HG03103 (cell line): Measurements from ENCODE around the gene ENTREP3.

Experiments used
- ATAC-seq: cut with Tn5 transposase; IDR thresholded peaks from one replicate; pipeline ENCODE4 v1.9.1; 2021; ENCODE audit warnings: low read depth; ENCODE audit not compliant: unreplicated experiment

Gene ENTREP3

DNA sequence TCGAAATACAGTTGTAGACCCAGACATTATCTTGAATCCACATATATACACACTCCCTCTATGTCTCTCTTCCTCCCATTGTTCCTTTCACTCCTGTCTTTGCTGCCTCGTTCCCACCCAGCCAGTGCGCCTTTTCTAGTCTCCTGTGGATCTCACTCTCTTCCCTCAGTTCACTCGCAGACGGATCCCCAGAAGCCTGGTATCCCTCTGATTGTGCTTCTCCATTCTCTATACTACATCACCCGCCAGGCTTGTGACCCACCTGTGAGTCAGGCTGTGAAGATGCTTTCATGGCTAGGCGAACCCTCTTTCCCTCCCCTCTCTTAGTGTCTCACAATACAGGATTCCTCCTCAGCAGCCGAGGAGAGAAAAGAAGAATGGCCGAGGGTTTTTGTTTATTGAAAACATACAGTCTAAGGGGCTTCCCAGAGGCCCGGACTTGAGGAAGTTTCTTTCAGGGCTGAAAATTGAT lies 23.4 kb upstream of the ENTREP3 start:
- ATAC-seq, result no peak

DNA sequence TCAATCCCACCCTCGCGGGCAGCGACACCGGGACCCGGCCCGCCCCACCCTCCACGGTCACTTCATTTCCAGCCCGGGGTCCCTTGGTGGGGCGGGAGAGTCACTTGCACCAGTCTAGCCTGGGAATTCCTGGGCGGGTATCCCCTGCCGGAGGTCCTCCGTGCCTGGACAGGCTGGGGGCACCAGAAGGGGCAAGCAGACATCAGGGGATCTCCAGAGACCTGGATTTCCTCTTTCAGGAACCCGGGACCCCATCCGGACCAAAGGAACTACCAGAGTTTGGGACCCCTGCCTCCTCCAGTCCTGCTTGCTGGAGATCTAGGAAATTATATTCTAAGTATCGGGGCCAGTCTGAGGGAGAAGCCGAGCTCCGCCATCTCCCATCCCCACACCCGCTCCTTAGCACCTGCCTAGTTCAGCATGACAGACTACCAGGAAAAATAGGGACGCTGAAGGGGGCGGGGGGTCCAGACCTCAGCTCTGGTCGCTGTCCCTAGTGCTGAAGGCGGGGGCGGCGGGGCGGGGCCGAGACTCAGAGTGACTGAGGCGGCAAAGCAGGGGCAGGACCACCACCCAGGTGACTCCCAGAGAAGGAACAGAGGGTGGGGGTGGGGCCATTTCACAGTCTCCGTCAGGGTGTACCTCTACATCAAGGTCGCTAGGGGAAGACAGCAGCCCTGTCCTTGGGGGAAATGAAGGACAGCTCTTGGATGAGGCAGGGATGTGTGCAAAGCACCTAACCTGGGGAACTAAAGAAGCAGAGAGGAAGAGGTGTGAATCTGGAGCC lies 22.8 kb upstream of the ENTREP3 start:
- ATAC-seq, result no peak

DNA sequence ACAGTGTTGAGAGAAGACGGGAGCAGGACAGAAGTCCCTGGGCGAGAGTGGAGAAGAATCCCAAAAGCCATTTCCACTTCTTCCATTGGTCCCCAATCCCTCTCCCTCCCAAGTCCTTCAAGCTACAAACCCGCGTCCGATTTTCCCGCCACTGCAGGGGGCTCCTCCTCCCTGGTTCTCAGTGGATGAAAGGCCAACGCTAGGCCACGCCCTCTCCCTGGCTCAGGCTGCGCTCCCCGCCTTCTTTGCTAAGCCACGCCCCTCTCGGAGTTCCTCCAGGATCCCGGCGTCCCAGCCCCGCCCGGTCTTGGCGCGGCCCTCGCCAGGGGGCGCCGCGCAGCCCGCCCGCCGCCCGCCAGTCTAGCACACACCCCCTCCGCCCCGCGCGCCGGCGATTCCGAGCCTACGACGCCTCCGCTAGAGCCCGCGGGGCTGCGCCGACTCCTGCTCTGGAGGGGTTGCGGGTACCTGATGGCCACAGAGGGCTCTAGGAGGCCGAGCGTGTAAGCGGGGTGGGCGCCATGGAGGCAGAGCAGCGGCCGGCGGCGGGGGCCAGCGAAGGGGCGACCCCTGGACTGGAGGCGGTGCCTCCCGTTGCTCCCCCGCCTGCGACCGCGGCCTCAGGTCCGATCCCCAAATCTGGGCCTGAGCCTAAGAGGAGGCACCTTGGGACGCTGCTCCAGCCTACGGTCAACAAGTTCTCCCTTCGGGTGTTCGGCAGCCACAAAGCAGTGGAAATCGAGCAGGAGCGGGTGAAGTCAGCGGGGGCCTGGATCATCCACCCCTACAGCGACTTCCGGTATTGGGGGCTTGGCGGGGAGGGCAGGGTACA lies 22.0 kb upstream of the ENTREP3 start, which contains the start of gene HCN3:
Gene HCN3, plus strand, starts transcription at position 394 of the 832 bp plus-strand sequence. Its CDS starts 128 bp downstream, at position 522.
- ATAC-seq, result peak; percentile 46

DNA sequence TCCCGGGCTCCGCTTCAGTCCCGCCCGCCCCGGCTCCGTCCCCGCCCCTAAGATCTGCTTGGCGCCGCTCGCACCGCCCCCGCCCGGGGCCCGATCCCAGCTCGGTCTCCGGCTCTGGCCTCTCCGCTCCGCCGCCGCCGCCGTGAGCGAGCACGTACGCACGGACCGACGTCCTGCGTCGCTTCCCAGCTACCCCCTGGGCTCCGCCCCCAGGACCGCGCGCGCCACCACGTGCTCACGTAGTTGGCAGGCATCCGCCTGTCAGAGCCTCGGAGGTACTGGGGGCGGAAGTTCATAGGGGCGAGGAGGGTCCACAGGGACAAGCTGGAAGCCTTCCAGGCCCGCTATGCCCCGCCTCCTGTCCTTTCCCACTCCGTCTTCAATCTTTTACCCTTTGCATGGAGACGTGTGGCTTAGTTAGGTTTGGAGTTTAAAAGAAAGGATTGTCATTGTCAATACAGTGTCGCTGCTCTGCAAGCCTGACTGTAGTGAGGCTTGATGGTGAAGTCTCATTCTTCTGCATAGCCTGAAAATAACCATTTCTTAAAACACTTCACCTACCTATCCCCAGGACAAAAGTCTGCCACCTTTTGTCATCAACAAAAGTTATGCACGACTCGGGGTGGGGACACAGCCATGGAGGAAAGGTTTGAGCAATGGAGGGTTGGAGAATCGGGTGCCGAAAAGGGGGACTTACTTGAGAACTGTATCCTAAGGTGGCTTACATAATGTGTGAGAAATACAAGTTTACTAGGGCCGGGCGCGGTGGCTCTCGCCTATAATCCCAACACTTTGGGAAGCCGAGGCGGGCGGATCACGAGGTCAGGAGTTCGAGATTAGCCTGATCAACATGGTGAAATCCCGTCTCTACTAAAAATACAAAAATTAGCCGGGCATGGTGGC lies 18.3 kb upstream of the ENTREP3 start, which contains the start of gene CLK2:
Gene CLK2, minus strand, starts transcription at position 162 of the 903 bp plus-strand sequence. CDS start 2,527 bp downstream, outside the sequence.
- peak; percentile 46 for ATAC-seq

GRCh38 chr1:155272466-155273342 lies 17.4 kb upstream of the ENTREP3 start:
- ATAC-seq, result peak; percentile 34

- ATAC-seq, result no peak
Observed at GRCh38 chr1:155269381-155269780, 14.1 kb upstream of the ENTREP3 start.

DNA sequence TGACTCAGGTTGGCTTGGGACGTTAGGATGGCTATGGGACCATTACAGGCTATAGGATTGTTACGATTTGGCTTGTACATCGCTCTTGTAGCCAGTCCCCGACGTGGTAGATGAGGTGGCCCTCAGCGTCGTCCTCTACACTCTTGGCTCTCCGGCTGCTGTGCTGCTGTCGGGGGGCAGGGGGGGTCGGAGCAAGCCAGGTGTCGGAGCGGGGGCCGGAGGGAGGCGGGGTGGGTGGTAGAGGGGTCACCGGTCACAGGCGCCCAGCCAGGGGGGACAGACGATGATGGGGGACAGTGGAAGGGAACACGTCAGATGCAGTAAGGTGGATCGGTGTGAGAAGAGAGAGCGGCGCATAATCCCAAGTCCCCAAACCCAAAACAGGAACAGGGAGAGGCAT lies 13.3 kb upstream of the ENTREP3 start:
- no peak for ATAC-seq

- ATAC-seq, result no peak
Observed at GRCh38 chr1:155267373-155267772, 12.1 kb upstream of the ENTREP3 start.

DNA sequence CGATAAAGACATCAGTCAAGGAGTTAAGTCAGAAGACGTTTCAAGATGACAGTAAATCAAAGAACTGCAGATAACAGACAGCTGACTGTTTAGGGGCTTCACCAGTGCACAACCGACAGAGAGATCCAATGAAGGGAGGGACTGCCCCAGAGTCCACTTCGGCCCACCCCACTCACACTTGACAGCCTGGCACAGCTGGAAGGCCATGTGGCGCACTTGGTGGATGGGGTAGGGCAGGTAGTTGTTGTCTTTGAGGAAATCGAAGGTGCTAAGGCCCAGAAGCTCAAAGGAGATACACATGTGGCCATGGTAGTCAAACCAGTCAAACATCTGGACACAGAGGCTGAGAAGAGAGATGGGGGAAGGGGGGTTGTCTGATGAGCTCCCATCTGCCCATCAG lies 11.3 kb upstream of the ENTREP3 start:
- ATAC-seq, result no peak

- ATAC-seq, result no peak
Observed at GRCh38 chr1:155263067-155263466, 7.8 kb upstream of the ENTREP3 start.

DNA sequence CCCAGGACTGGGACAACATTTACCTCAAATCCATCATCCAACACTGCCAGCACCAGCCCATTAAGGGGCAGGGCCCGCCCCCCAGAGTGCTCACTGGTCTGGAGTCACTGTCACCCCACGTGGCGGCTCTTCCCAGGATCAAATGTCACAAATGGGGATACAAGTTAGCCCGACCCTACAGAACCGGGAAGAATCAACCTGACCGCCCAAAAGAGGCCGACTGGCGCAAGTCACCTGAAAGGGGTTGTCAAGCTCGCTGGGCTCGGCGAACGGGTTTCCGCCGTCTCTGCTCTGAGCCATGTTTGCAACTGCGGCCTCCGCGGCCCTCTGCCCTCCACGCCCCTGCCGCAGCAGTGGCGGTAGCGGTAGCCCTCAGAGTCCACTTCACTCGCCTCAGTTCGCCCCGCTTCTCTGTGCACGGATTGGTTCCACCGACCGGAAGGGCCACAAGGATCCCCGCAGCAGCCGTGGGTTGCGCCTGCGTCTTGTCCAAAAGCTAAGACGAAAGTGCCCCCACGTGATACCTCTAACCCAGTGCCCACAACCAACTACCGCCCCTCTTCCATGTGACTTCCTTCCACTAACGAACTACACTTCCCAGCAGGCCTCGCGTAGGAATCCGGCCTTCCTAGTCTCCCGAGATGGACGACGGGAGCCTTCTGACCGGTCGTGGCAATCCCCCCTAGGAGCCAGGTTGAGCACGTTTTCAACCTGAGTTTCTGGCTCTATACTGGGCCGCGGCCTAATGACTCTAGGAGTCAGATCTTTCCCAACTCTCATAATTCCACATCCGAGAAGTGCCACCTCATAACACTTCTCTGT lies 6.8 kb upstream of the ENTREP3 start, which contains the start of gene SCAMP3:
Gene SCAMP3, minus strand, starts transcription at position 509 of the 822 bp plus-strand sequence. Its CDS starts 209 bp downstream, at position 300.
- peak; percentile 86 for ATAC-seq

- ATAC-seq, result no peak
Observed at GRCh38 chr1:155261493-155261851, 6.2 kb upstream of the ENTREP3 start.

DNA sequence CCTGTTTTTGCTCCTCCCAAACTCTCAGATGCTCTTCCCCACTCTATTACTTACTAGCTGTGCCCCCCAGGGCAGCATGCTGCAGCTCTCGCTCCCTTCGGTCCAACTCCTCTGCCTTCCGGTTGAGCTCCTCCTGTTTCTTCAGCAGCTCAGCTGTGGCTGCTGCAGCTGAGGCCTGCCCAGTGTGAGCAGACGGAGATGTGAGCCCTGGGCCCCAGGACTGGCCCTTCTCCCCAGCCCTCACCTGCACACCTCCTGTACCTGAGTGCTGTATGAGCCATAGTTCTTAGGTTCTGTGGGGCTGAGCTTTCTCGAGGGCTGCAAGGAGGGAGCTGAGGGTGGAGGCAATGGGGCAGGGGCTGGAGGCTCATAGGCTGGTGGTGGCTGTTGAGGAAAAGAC lies 5.0 kb upstream of the ENTREP3 start:
- ATAC-seq, result no peak

DNA sequence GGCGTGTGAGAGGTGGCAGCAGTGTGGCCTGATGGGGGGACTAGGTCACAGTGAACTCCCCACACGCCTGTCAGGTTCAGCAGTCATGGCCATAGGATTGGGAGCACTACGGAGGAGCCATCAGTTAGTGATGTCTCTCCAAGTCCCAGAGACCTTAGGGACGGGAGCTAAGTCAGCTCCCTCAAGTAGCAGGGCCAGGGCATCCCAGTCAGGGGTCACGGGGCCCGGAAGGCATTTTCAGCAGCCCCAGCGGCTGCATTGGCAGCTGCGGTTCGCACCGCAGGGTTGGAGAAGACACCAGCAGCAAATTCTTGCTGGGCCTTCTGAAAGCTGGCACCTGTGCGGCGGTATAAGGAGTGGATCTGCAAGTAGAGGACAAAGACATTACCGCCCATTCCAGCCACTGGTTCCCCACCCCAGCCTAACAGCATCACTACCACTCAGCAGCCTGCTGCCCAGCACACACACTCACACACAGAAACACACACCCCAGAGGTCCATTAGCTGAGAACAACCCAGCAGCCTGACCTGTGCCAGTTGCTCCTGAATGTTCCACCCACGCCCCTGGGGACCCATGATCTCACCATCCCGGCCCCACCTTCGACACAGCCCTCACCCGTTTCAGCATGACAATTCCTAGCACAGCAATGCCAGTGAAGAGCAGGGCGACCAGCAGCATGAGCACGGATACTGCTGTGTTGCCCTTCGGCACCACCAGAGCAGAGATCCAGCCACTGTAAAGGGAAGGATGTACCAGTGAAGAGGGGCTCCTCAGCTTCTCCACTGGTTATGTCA lies 972 bp upstream of the ENTREP3 start:
- ATAC-seq, result no peak

- ATAC-seq, result no peak
Observed at GRCh38 chr1:155254714-155255242, 505 bp downstream of the ENTREP3 start.

GRCh38 chr1:155254228-155254713 lies 1.0 kb downstream of the ENTREP3 start:
- ATAC-seq, result no peak

DNA sequence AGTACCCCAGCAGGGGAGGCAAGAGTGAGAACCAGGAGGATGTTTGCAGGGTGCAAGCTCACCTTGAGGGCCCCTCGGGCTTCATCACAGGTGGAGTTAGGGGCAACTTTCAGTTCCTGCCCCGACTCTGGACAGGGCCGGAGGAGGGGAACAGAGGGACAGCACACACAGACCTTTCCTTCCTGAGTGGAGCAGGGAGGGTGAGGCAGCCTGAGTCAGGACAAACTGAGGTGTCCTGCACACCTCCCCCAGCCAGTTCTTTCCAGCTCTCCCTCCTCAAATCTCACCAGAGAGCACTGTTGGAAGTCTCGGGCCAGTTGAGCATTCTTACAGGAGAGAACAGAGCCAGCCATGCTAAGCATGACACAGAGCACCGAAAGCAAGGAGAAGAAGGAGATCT lies 1.5 kb downstream of the ENTREP3 start:
- no peak for ATAC-seq
